HG03280 (cell line): ENCODE data around the gene NINL.

Source experiments
- ATAC-seq: cut with Tn5 transposase; IDR thresholded peaks from one replicate; pipeline ENCODE4 v1.9.1; 2021; ENCODE audit warnings: mild to moderate bottlenecking, moderate library complexity; ENCODE audit not compliant: unreplicated experiment

NINL gene

GRCh38 chr20:25467441-25467840 is 117.9 kb downstream of the NINL start:
- no peak for ATAC-seq

- ATAC-seq: no peak
Observed at GRCh38 chr20:25466846-25467245, 118.5 kb downstream of the NINL start.

GRCh38 chr20:25465243-25466135 is 119.8 kb downstream of the NINL start:
- ATAC-seq: no peak

- no peak for ATAC-seq
Observed at GRCh38 chr20:25464501-25465242, 120.7 kb downstream of the NINL start.

GRCh38 chr20:25461786-25462545 is 123.4 kb downstream of the NINL start:
- no peak for ATAC-seq

- no peak for ATAC-seq
Observed at GRCh38 chr20:25461281-25461650, 124.1 kb downstream of the NINL start.

GRCh38 chr20:25460566-25461280 is 124.6 kb downstream of the NINL start:
- ATAC-seq: no peak

- no peak for ATAC-seq
Observed at GRCh38 chr20:25459916-25460535, 125.3 kb downstream of the NINL start.

- ATAC-seq: no peak
Observed at GRCh38 chr20:25459111-25459830, 126.1 kb downstream of the NINL start.

GRCh38 chr20:25457886-25458680 is 127.2 kb downstream of the NINL start:
- no peak for ATAC-seq

GRCh38 chr20:25454153-25454900 is 131.0 kb downstream of the NINL start:
- ATAC-seq: no peak

GRCh38 chr20:25453035-25453810 is 132.1 kb downstream of the NINL start:
- ATAC-seq: no peak

- ATAC-seq: no peak
Observed at GRCh38 chr20:25452333-25452732, 133.0 kb downstream of the NINL start.

- ATAC-seq: no peak
Observed at GRCh38 chr20:25447671-25448070, 137.7 kb downstream of the NINL start.

- ATAC-seq: no peak
Observed at GRCh38 chr20:25444556-25444955, 140.8 kb downstream of the NINL start.

- no peak for ATAC-seq
Observed at GRCh38 chr20:25439328-25439727, 146.0 kb downstream of the NINL start.

GRCh38 chr20:25437153-25437581 is 148.2 kb downstream of the NINL start:
- no peak for ATAC-seq
